HG03103 (cell line): Measurements from ENCODE around the gene PCSK4.

Experiments used
- ATAC-seq: cut with Tn5 transposase; IDR thresholded peaks from one replicate; pipeline ENCODE4 v1.9.1; 2021; ENCODE audit warnings: low read depth; ENCODE audit not compliant: unreplicated experiment

PCSK4 gene

GRCh38 chr19:1472231-1473084 lies 17.7 kb downstream of the PCSK4 start:
- ATAC-seq, result no peak

GRCh38 chr19:1471515-1472160 lies 18.5 kb downstream of the PCSK4 start:
- no peak for ATAC-seq

GRCh38 chr19:1471010-1471514 lies 19.1 kb downstream of the PCSK4 start:
- no peak for ATAC-seq

- no peak for ATAC-seq
Measured at GRCh38 chr19:1470305-1471009, 19.7 kb downstream of the PCSK4 start.

GRCh38 chr19:1470055-1470304 lies 20.2 kb downstream of the PCSK4 start:
- no peak for ATAC-seq

GRCh38 chr19:1469255-1470054 lies 20.7 kb downstream of the PCSK4 start:
- ATAC-seq, result no peak

- ATAC-seq, result no peak
Measured at GRCh38 chr19:1468821-1469254, 21.3 kb downstream of the PCSK4 start.

GRCh38 chr19:1468274-1468820 lies 21.8 kb downstream of the PCSK4 start:
- no peak for ATAC-seq

- no peak for ATAC-seq
Measured at GRCh38 chr19:1467490-1468273, 22.5 kb downstream of the PCSK4 start.

GRCh38 chr19:1467215-1467489 lies 23.0 kb downstream of the PCSK4 start:
- ATAC-seq, result no peak

GRCh38 chr19:1466461-1467214 lies 23.5 kb downstream of the PCSK4 start:
- ATAC-seq, result no peak

GRCh38 chr19:1466018-1466460 lies 24.1 kb downstream of the PCSK4 start:
- no peak for ATAC-seq

- ATAC-seq, result no peak
Measured at GRCh38 chr19:1465191-1466016, 24.7 kb downstream of the PCSK4 start.

GRCh38 chr19:1461862-1462261 lies 28.3 kb downstream of the PCSK4 start:
- ATAC-seq, result no peak

GRCh38 chr19:1460033-1460995 lies 29.8 kb downstream of the PCSK4 start:
- no peak for ATAC-seq

GRCh38 chr19:1459479-1459878 lies 30.7 kb downstream of the PCSK4 start:
- ATAC-seq, result no peak

- no peak for ATAC-seq
Measured at GRCh38 chr19:1457892-1458291, 32.3 kb downstream of the PCSK4 start.
